Activated naive CD8-positive, alpha-beta T cell treated with anti-CD3 and anti-CD28 coated beads, Interleukin-2, amount 10 ng/mL, durations not matched to agents 7 days and 5 days (primary cell): ENCODE measurements around the gene MAD1L1. TPM values are rescaled to one million over a fixed set of nuclear protein-coding genes. Genes with fewer than 3 reads are reported as not detected.

Source experiments
- ATAC-seq: fragments of 150-1000 bp; cut with Tn5 transposase; one replicate; pipeline ENCODE4 v1.10.0; 2021; ENCODE audit warnings: low read depth, moderate library complexity
- POLR2A ChIA-PET: fragments of 350-600 bp; sonication (Branson Sonifier 250); formaldehyde crosslinking; loops from one replicate; lab custom pipeline; 2021; ENCODE audit warnings: antibody characterized with exemption; lab: Charles Lee
- DNase-seq: peaks from one replicate; pipeline ENCODE4 v3.0.0; 2021
- H3K27ac Mint-ChIP-seq: one replicate; pipeline ENCODE4 v1.8.0; 2022; ENCODE audit warnings: mild to moderate bottlenecking, mixed read lengths
- H3K27me3 Mint-ChIP-seq: one replicate; pipeline ENCODE4 v1.8.0; 2022; ENCODE audit warnings: mild to moderate bottlenecking, moderate library complexity, mixed read lengths
- H3K36me3 Mint-ChIP-seq: one replicate; pipeline ENCODE4 v1.8.0; 2021; ENCODE audit warnings: mild to moderate bottlenecking, mixed read lengths
- H3K4me1 Mint-ChIP-seq: one replicate; pipeline ENCODE4 v1.8.0; 2021; ENCODE audit warnings: mixed read lengths
- H3K4me3 Mint-ChIP-seq: one replicate; pipeline ENCODE4 v1.8.0; 2022; ENCODE audit warnings: mild to moderate bottlenecking, moderate library complexity, mixed read lengths
- H3K9me3 Mint-ChIP-seq: one replicate; pipeline ENCODE4 v1.8.0; 2021; ENCODE audit warnings: mixed read lengths
- total RNA-seq, 2 experiments: library from RNA; stranded (reverse); gene quantifications; one replicate each; pipeline ENCODE4 v1.2.3, GENCODE V29; 2021

MAD1L1 gene
- total RNA-seq, 2 experiments from 2014 or later, result 72.7 to 82.6 TPM

DNA sequence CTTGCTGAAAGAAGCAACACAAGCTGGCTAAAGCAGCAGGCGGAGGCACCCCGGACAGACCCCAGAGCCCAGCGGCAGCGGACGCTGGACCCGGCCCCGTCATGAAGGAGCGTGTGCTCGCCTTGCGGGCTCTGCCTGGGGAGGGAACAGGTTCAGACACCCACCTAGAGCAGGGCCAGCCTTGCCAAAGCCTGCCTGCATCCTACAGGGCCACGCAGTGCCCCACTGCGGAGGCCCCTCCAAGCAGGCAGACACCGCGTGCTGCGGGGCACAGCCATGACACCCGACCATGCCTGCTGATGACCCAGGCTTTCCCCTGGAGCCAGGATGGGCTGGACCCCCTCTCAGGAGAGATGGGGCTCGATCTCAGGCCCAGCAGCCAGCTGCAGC, 91.7 kb downstream of the MAD1L1 start:
- Mint-ChIP-seq H3K27me3 (no peaks in the 10 kb centered on the region), H3K9me3 (no peaks in the 10 kb centered on the region), H3K4me3 (no peak overlapping the region), H3K36me3 (peaks cover 2% of the 10 kb centered on the region), H3K27ac (no peak overlapping the region), H3K4me1 (peaks cover 10% of the 10 kb centered on the region)
- no peak for DNase-seq
- POLR2A ChIA-PET, result interaction anchor here (0.6 to 0.7 kb wide), 2 partner anchors 66 to 76 kb away, joined by 3 read pairs; no protein-coding TSS in a partner anchor
- no peak for ATAC-seq

DNA sequence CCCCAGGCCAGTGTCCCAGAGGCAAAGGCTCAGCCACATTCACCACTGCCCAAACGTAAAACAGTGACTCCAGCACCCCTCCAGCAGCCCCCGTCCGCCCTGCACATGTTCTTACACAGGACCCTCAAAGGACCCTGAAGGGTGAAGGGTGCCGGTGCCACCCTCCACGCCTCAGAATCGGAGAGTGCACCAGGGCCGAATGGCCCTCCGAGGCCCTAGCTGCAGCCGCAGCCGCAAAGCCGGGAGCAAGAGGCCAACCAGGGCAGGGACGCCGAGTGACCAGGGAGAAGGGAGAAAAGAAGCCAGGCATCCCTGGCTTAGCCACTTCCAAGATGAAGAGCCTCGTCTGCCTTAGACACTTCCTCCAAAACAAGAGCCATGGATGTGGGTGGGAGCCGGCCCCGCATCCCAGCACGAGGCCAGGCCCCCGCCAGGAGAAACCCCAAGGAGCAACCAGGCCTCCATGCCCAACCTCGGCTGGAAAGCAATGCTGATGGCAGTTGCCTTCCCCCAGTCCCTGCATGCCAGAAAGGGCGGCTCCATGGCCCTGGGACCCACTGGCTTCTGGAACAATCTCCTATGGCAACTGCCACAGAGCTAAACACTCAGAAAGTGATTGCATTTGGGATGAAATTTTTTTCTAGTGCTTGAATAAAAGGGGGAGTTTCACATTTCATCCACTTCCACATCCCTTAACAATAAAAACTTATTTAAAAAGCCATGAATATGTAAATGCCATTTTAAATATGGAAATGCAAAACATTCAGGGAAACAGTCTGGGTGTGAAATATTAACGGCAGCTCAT, 92.3 kb downstream of the MAD1L1 start:
- POLR2A ChIA-PET, result interaction anchor here (0.7 kb wide), 1 partner anchor 77 kb away, joined by 3 read pairs; no protein-coding TSS in a partner anchor
- peaks cover 13% of the 10 kb centered on the region for H3K4me1 Mint-ChIP-seq
- H3K4me3 Mint-ChIP-seq, result no peak overlapping the region
- peaks cover 4% of the 10 kb centered on the region for H3K36me3 Mint-ChIP-seq
- DNase-seq (no peak), ATAC-seq (no peak)
- H3K27me3 Mint-ChIP-seq, result no peaks in the 10 kb centered on the region
- H3K27ac Mint-ChIP-seq, result peak overlapping the region; percentile 58
- H3K9me3 Mint-ChIP-seq, result no peaks in the 10 kb centered on the region

DNA sequence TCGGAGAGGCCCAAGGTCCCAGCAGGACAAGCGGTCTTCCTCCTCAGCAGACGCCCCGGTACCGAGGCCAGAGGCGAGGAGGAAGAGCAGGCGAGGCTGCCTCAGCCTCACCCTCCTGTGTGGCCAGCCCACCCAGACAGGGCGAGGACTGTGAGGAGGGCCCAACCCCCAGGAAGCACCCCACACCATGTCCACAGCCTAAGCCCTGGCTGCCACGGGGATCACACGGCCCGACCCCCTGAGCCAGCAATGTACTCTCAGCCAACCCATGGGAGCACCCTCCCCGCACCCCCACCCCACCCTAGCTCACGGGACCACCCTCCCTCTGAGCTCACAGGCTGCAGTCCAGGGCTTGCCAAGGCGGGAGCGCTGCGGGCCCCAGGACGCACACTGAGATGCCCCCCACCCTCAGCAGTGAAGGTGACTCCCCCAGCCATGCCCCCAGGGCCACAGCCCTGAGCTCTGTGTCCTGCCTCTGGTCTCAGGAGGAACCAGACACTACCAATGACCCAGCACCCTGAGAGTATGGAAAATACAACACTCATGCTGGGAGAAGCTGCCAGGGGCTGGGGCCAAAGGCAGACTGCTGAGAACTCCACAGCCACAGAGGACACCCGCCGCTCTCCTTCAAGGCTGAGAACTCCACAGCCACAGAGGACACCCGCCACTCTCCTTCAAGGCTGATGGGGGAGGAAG, 93.6 kb downstream of the MAD1L1 start:
- DNase-seq (no peak), ATAC-seq (no peak)
- Mint-ChIP-seq H3K27ac (no peak overlapping the region), H3K4me3 (no peak overlapping the region), H3K9me3 (no peaks in the 10 kb centered on the region), H3K36me3 (peaks cover 6% of the 10 kb centered on the region), H3K4me1 (peaks cover 13% of the 10 kb centered on the region), H3K27me3 (no peaks in the 10 kb centered on the region)
- POLR2A ChIA-PET, result no interaction called here

DNA sequence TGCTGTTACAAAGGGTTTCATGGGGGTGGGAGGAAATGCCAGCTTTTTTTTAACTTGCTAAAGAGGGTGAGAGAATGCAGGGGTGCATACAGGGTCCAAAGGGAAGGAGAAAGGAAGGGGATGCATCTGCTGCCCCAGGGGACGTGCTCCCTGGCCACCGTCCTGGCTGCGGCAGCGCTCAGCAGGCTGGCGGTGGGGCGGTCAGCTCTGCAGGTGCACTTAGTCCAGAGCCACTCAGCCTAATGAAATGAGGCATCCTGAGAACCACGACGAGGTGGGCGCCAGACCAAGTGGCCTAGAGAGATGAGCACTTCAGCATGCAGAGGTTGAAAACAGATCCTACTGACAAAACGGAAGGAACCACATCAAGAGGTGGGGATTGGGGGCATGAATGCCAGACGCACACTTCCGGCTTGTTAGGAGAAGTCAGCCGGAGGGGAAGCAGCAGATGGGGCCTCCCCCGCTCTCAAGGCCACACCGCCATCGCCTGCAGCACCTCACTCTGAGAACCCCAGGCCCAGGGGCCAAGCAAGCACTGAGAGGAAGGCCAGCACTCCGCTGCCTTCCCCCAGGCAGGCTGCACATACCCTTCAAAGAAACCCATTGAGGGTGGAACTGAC, 94.5 kb downstream of the MAD1L1 start:
- peak overlapping the region; percentile 67 for H3K4me3 Mint-ChIP-seq
- H3K27ac Mint-ChIP-seq, result peak overlapping the region; percentile 93
- DNase-seq (peak; percentile 75), ATAC-seq (peak; percentile 88)
- H3K4me1 Mint-ChIP-seq, result peaks cover 13% of the 10 kb centered on the region
- no peaks in the 10 kb centered on the region for H3K27me3 Mint-ChIP-seq
- POLR2A ChIA-PET, result interaction anchor here (1.2 kb wide), 1 partner anchor 53 kb away, joined by 3 read pairs; no protein-coding TSS in a partner anchor
- H3K36me3 Mint-ChIP-seq, result peaks cover 6% of the 10 kb centered on the region
- no peaks in the 10 kb centered on the region for H3K9me3 Mint-ChIP-seq

DNA sequence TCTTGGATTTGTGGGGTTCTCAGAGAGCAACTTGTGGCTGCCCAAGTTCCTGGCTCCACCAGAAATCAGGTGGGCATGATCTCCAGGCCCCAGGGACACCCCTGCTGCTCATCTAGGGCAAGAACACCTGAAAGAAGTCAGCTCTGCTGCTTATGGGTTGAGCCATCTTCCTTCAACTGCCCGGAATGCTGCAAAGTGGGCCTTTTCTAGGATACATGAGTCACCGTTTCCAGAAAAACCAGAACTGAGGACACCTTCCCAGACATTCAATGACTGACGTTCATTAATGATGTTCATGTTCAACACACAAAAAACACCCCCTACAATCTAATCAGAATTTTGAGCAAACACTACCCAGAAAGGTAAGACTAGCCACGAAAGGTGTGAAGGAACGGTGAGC, 98.0 kb downstream of the MAD1L1 start:
- H3K4me1 Mint-ChIP-seq, result peaks cover 13% of the 10 kb centered on the region
- POLR2A ChIA-PET, result no interaction called here
- no peak overlapping the region for H3K4me3 Mint-ChIP-seq
- H3K9me3 Mint-ChIP-seq, result no peaks in the 10 kb centered on the region
- ATAC-seq (no peak), DNase-seq (no peak)
- no peak overlapping the region for H3K27ac Mint-ChIP-seq
- H3K27me3 Mint-ChIP-seq, result no peaks in the 10 kb centered on the region
- peaks cover 4% of the 10 kb centered on the region for H3K36me3 Mint-ChIP-seq

DNA sequence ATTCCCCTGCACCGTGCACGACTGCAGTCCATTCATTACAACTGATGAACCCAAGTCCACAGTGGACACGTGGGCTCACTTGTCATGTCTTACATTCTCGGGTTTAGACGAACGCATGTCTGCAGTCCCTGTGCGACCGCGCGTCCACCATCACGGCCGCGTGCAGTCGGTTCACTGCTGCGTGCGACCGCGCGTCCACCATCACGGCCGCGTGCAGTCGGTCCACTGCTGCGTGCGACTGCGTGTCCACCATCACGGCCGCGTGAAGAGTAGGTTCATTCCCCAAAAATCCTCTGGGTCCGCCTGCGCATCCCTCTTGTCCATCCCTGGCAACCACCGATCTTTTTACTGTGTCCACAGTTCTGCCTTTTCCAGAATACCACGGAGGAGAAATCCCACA, 100.5 kb downstream of the MAD1L1 start:
- peaks cover 2% of the 10 kb centered on the region for H3K4me1 Mint-ChIP-seq
- POLR2A ChIA-PET, result no interaction called here
- DNase-seq, result no peak
- no peak for ATAC-seq
- H3K9me3 Mint-ChIP-seq, result no peaks in the 10 kb centered on the region
- H3K27me3 Mint-ChIP-seq, result no peaks in the 10 kb centered on the region
- H3K4me3 Mint-ChIP-seq, result no peak overlapping the region
- no peak overlapping the region for H3K27ac Mint-ChIP-seq
- peaks cover 4% of the 10 kb centered on the region for H3K36me3 Mint-ChIP-seq

DNA sequence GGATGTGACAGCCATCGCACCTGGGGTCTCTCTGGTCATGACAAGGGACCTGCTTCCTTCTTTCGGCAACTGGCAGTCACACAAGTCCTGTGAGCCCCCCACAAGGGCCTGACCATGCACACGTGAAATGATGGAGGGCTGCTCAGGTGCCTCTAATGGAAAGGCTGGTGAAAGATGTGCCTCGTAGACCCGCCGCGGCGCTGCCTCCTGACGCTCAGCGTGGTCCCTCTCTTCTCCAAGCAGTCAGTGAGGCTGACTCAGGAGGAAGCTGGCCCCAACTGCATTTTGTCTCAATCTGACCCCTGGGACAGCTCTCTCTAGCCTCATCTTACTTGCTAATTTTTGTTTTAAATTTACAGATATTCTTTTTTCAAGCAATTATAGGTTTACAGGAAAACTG, 100.9 kb downstream of the MAD1L1 start:
- POLR2A ChIA-PET, result no interaction called here
- no peak for ATAC-seq
- Mint-ChIP-seq H3K4me1 (peaks cover 2% of the 10 kb centered on the region), H3K9me3 (no peaks in the 10 kb centered on the region), H3K27me3 (no peaks in the 10 kb centered on the region), H3K36me3 (peaks cover 4% of the 10 kb centered on the region), H3K4me3 (no peak overlapping the region), H3K27ac (no peak overlapping the region)
- DNase-seq, result no peak

DNA sequence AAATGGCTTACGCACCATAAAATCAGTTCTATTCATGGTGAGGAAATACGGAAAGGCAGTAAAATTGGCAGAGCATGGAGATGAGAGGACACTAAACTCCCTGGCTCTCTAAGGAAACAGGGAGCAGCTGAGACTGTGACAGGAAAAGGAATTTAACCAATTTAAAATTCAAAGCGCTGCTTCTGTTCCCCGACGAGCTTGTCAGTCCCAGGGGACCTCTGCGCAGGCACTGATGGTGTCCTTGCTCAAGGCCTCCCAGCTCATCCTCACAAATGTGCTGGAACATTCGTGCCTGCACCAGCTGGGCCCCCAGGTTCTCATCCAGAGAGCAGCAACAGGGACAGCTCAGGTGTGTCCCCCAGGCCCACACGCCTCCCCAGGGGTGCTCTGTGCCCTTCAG, 101.4 kb downstream of the MAD1L1 start:
- H3K36me3 Mint-ChIP-seq, result peaks cover 4% of the 10 kb centered on the region
- no peaks in the 10 kb centered on the region for H3K27me3 Mint-ChIP-seq
- ATAC-seq, result no peak
- no peak for DNase-seq
- H3K27ac Mint-ChIP-seq, result no peak overlapping the region
- H3K9me3 Mint-ChIP-seq, result no peaks in the 10 kb centered on the region
- POLR2A ChIA-PET, result no interaction called here
- H3K4me1 Mint-ChIP-seq, result peaks cover 2% of the 10 kb centered on the region
- no peak overlapping the region for H3K4me3 Mint-ChIP-seq

DNA sequence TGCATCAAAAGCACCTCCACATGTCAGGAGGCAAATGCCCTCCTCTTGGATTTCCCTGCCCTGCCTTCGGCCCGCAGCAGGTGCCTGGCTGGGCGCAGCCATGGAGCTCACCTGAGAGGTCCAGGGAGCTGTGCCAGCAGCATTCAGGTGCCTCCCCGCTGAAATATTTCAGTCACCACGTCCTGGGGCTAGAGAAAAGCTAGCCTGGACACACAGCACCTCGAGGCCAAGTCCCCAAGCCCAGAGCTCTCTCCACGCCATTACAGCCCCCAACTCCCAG, 102.7 kb downstream of the MAD1L1 start:
- Mint-ChIP-seq H3K4me1 (no peaks in the 10 kb centered on the region), H3K36me3 (peaks cover 2% of the 10 kb centered on the region), H3K4me3 (no peak overlapping the region), H3K27ac (no peak overlapping the region), H3K27me3 (no peaks in the 10 kb centered on the region), H3K9me3 (no peaks in the 10 kb centered on the region)
- DNase-seq (no peak), ATAC-seq (no peak)
- POLR2A ChIA-PET, result interaction anchor here (0.5 kb wide), 1 partner anchor 77 kb away, joined by 6 read pairs; no protein-coding TSS in a partner anchor

DNA sequence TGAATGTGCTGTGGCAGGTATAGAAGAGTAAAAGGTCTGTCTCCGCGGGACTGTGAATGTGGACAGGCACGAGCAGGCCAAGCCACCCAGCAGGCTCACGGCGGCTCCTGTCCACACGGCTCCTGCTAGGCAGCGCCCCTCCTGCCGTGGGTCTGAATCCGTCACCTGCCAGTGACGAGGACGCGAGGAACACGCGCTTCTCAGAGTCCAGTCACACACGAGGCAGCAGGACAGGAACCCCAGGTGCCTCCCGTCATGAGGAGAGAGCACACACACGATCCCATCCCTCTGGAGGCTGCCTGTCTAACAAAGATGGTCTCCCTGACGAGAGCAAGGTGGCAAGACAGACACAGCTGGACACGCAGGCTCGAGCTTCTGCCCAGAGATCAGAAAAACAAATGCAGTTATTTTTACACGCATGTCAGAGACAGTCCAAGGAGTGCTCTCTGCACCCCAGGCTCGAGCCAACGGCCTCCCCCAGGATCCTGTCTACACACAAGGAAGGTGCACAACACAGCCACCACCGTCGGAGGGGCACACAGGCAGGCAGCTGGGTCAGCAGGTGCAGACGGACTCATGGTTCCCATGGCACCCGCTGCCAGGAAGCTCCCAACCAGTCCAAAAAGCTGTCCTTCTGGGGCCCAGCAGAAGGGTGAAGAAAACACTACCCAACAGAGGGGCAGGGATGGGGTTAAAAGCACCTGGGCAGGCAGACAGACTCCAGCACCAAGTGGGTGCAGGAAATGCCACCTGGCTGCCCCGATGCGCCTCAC, 103.2 kb downstream of the MAD1L1 start:
- Mint-ChIP-seq H3K4me1 (no peaks in the 10 kb centered on the region), H3K4me3 (no peak overlapping the region), H3K27me3 (no peaks in the 10 kb centered on the region), H3K27ac (no peak overlapping the region), H3K36me3 (no peaks in the 10 kb centered on the region), H3K9me3 (no peaks in the 10 kb centered on the region)
- POLR2A ChIA-PET, result interaction anchor here (0.5 kb wide), 1 partner anchor 78 kb away, joined by 6 read pairs; no protein-coding TSS in a partner anchor
- DNase-seq (no peak), ATAC-seq (no peak)

DNA sequence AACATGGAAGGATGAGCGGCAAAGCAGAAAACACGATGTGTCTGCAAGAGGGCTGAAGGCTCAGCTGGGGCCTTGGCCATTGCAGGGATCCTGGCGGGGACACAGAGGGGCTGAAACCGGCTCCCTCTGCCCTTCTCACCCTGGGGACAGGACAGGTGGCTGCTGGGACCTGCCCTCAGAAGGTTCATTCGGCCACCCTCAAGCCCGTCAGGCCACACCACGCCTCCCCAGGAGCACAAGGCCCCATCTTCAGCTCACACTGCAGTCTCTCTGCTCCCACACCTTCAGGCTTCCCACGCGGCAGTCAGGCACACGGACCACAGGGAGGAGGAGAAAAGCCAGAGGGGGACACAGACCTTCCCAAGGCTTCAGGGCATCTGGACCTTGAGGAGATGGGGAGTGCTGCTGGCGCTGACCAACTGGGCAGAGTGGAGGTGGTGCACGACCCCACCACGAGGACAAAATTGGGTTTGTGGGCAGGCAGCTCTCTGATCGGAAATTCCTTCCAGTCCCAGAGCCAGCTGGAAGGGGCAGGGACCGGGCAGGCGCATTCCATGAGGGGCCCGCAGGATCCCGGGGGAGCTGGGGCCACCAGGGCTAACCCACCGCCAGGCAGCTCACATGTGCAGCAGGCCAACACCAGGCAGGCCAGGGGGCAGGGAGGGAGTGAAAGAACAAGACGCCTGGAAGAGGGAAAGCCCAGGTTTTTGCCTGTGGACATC, 104.0 kb downstream of the MAD1L1 start:
- Mint-ChIP-seq H3K27me3 (no peaks in the 10 kb centered on the region), H3K4me3 (no peak overlapping the region), H3K36me3 (no peaks in the 10 kb centered on the region), H3K27ac (no peak overlapping the region), H3K4me1 (no peaks in the 10 kb centered on the region), H3K9me3 (no peaks in the 10 kb centered on the region)
- no peak for DNase-seq
- ATAC-seq, result no peak
- POLR2A ChIA-PET, result no interaction called here

DNA sequence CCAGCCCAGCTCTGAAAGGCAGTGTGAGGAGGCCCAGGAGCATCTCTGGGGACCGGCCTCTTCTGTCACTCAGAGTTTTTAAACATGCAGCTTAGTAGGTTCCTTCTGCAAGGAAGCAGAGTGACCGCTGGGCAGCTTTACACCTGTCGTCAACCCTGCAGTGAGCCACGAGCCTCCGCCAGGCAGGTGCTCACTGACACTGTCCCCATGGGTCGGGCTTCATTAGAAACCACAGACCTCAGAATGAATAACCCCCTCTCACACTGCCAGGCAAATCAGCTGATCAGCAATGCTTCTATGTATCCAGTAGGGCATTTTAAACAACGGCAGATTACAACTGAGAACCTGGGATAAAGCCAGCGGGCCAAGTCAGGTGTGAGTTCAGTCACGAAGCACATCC, 106.1 kb downstream of the MAD1L1 start:
- DNase-seq, result no peak
- H3K27me3 Mint-ChIP-seq, result no peaks in the 10 kb centered on the region
- ATAC-seq, result no peak
- no peaks in the 10 kb centered on the region for H3K9me3 Mint-ChIP-seq
- H3K4me1 Mint-ChIP-seq, result no peaks in the 10 kb centered on the region
- H3K4me3 Mint-ChIP-seq, result no peak overlapping the region
- H3K27ac Mint-ChIP-seq, result no peak overlapping the region
- no peaks in the 10 kb centered on the region for H3K36me3 Mint-ChIP-seq
- POLR2A ChIA-PET, result no interaction called here
